H7 (cell line): Measurements from ENCODE around the gene TMEM94. TPM values are rescaled to one million over a fixed set of nuclear protein-coding genes. Genes with fewer than 3 reads are reported as not detected.

Experiments
- DNase-seq: peaks from one replicate; pipeline ENCODE4 v3.0.0; 2012
- H3K27me3 ChIP-seq: 2 replicates; pipeline ENCODE4 v1.6.0; 2011; ENCODE audit warnings: mild to moderate bottlenecking, low read length; ENCODE audit not compliant: control insufficient read depth, insufficient read depth
- H3K36me3 ChIP-seq: replicated peaks from 2 replicates; pipeline ENCODE4 v1.5.1; 2011; ENCODE audit warnings: low read length; ENCODE audit not compliant: control insufficient read depth, insufficient read depth
- H3K4me3 ChIP-seq: 2 replicates; pipeline ENCODE4 v1.5.1; 2011; ENCODE audit warnings: low read depth, mild to moderate bottlenecking, control low read depth, low read length, moderate library complexity; ENCODE audit not compliant: insufficient read depth
- total RNA-seq: library from RNA; depleted of rRNA; stranded (reverse); fragments of >200 nt; shearing (Covaris generic); gene quantifications from 2 replicates; pipeline ENCODE4 v1.2.3, GENCODE V29; 2014

Gene TMEM94
- total RNA-seq, 1 experiment from 2014 or later: 58.2 TPM

GRCh38 chr17:75524269-75524969 is 68.0 kb downstream of the TMEM94 start:
- Histone ChIP-seq H3K36me3 (peaks cover 12% of the 10 kb centered on the region), H3K27me3 (peaks cover 7% of the 10 kb centered on the region; the same call in 1 of the 2 replicates), H3K4me3 (peak overlapping the region; percentile 67)

GRCh38 chr17:75524970-75525805 is 68.8 kb downstream of the TMEM94 start, which contains the start of gene LLGL2:
LLGL2 (plus strand) TSS chr17:75525697; CDS start chr17:75543427, 17,730 bp downstream.
- H3K36me3 ChIP-seq: peaks cover 12% of the 10 kb centered on the region
- peaks cover 7% of the 10 kb centered on the region; the same call in 1 of the 2 replicates for H3K27me3 ChIP-seq
- DNase-seq: peak; percentile 100
- peak within 1 kb of the TSS; percentile 67 for H3K4me3 ChIP-seq

More at GRCh38 chr17:75524269-75524969, 68.0 kb downstream of the TMEM94 start:
- DNase-seq: no peak

- H3K27me3 ChIP-seq: peaks cover 7% of the 10 kb centered on the region; the same call in 1 of the 2 replicates
- DNase-seq: peak; percentile 85
Measured at GRCh38 chr17:75525806-75526554, 69.5 kb downstream of the TMEM94 start.

GRCh38 chr17:75526555-75527270 is 70.3 kb downstream of the TMEM94 start:
- peak overlapping the region; percentile 63 for H3K4me3 ChIP-seq
- peak; percentile 69 for DNase-seq
- H3K36me3 ChIP-seq: peaks cover 10% of the 10 kb centered on the region
- H3K27me3 ChIP-seq: peaks cover 7% of the 10 kb centered on the region; the same call in 1 of the 2 replicates

More at GRCh38 chr17:75525806-75526554, 69.5 kb downstream of the TMEM94 start:
- Histone ChIP-seq H3K36me3 (peaks cover 12% of the 10 kb centered on the region), H3K4me3 (peak overlapping the region; percentile 63)

- H3K27me3 ChIP-seq: peaks cover 4% of the 10 kb centered on the region; the same call in 1 of the 2 replicates
- no peak for DNase-seq
- no peaks in the 10 kb centered on the region for H3K36me3 ChIP-seq
- no peak overlapping the region for H3K4me3 ChIP-seq
Measured at GRCh38 chr17:75530837-75531720, 74.6 kb downstream of the TMEM94 start.

- Histone ChIP-seq H3K36me3 (no peaks in the 10 kb centered on the region), H3K27me3 (no peaks in the 10 kb centered on the region; the same call in 1 of the 2 replicates), H3K4me3 (no peak overlapping the region)
- DNase-seq: no peak
Measured at GRCh38 chr17:75531721-75532072, 75.3 kb downstream of the TMEM94 start.

GRCh38 chr17:75535119-75535537 is 78.7 kb downstream of the TMEM94 start:
- H3K4me3 ChIP-seq: no peak overlapping the region
- no peaks in the 10 kb centered on the region for H3K27me3 ChIP-seq
- DNase-seq: peak; percentile 77
- H3K36me3 ChIP-seq: no peaks in the 10 kb centered on the region

GRCh38 chr17:75535871-75536270 is 79.4 kb downstream of the TMEM94 start:
- H3K36me3 ChIP-seq: no peaks in the 10 kb centered on the region
- H3K27me3 ChIP-seq: no peaks in the 10 kb centered on the region
- no peak overlapping the region for H3K4me3 ChIP-seq
- DNase-seq: no peak

- no peaks in the 10 kb centered on the region for H3K36me3 ChIP-seq
- no peak for DNase-seq
- no peak overlapping the region for H3K4me3 ChIP-seq
- no peaks in the 10 kb centered on the region for H3K27me3 ChIP-seq
Measured at GRCh38 chr17:75536366-75536765, 79.9 kb downstream of the TMEM94 start.

GRCh38 chr17:75539967-75540729 is 83.7 kb downstream of the TMEM94 start:
- no peak overlapping the region for H3K4me3 ChIP-seq
- no peak for DNase-seq
- H3K36me3 ChIP-seq: no peaks in the 10 kb centered on the region
- H3K27me3 ChIP-seq: no peaks in the 10 kb centered on the region

- Histone ChIP-seq H3K36me3 (no peaks in the 10 kb centered on the region), H3K27me3 (no peaks in the 10 kb centered on the region), H3K4me3 (no peak overlapping the region)
- DNase-seq: no peak
Measured at GRCh38 chr17:75540923-75541503, 84.6 kb downstream of the TMEM94 start.

- Histone ChIP-seq H3K27me3 (no peaks in the 10 kb centered on the region), H3K4me3 (no peak overlapping the region), H3K36me3 (no peaks in the 10 kb centered on the region)
- DNase-seq: no peak
Measured at GRCh38 chr17:75542229-75542628, 85.8 kb downstream of the TMEM94 start.
